SU-DHL-6 (cell line): ENCODE results near the gene AGO4.

Source experiments
- CTCF ChIP-seq: fragments of 200-600 bp; sonication (generic); IDR thresholded peaks from one replicate; pipeline ENCODE4 v1.5.1; 2017; ENCODE audit warnings: antibody characterized with exemption, mild to moderate bottlenecking, low read length, moderate library complexity; ENCODE audit not compliant: insufficient read depth, poor library complexity, severe bottlenecking
- EZH2phosphoT487 ChIP-seq: fragments of 200-600 bp; sonication (generic), shearing (Covaris generic); conservative IDR thresholded peaks from 2 replicates; pipeline ENCODE4 v1.6.1; 2018; ENCODE audit warnings: mild to moderate bottlenecking, antibody characterized with exemption, low read length, moderate library complexity, mixed read lengths

- TF ChIP-seq CTCF (no peak), EZH2phosphoT487 (no peak)
These were observed 93.4 kb downstream of the AGO4 start for GRCh38 chr1:35901235-35901634.
